ENCODE data around the gene TNNT1.

GRCh38 chr19:55091126-55091910 lies 57.7 kb downstream of the TNNT1 start:
- TF ChIP-seq CTCF (IDR thresholded peaks at IDR 0.05) (no peak), POLR2A (IDR thresholded peaks at IDR 0.05) (no peak)
